OCI-LY1 (cell line): Measurements from ENCODE around the gene PHF20.

Source experiments
- CTCF ChIP-seq: fragments of 200-600 bp; sonication (generic), shearing (Covaris generic); IDR thresholded peaks from 2 replicates; pipeline ENCODE4 v1.5.1; 2017; ENCODE audit warnings: mild to moderate bottlenecking, antibody characterized with exemption, low read length, moderate library complexity, mixed read lengths
- EZH2 ChIP-seq: fragments of 200-600 bp; sonication (generic), shearing (Covaris generic); IDR thresholded peaks from 2 replicates; pipeline ENCODE4 v1.8.0; 2017; ENCODE audit warnings: borderline replicate concordance, mixed run types, mild to moderate bottlenecking, antibody characterized with exemption, low read length, moderate library complexity, mixed read lengths

GRCh38 chr20:35768731-35769664 is 2.8 kb upstream of the PHF20 start:
- TF ChIP-seq CTCF (no peak), EZH2 (no peak)
